Neural cell (in vitro differentiated cells): ENCODE results near the gene NPLOC4. TPM values are rescaled to one million over a fixed set of nuclear protein-coding genes. Genes with fewer than 3 reads are reported as not detected.

Experiments used
- H2AFZ ChIP-seq: fragments of 200-600, 300-800 bp; sonication (generic), shearing (Covaris generic); 2 replicates; pipeline ENCODE4 v1.6.0; 2014; ENCODE audit warnings: low read depth, mild to moderate bottlenecking, antibody characterized with exemption, low read length, moderate library complexity
- H3F3A ChIP-seq: fragments of 200-600 bp; shearing (Covaris generic); 2 replicates; pipeline ENCODE4 v1.6.1; 2016; ENCODE audit warnings: mild to moderate bottlenecking, moderate library complexity, mixed read lengths, antibody characterized with exemption, low read length; ENCODE audit not compliant: insufficient read depth, poor library complexity, severe bottlenecking
- H3K27ac ChIP-seq: fragments of 200-600, 300-800 bp; sonication (generic), shearing (Covaris generic); 2 replicates; pipeline ENCODE4 v1.5.1; 2014; ENCODE audit warnings: mild to moderate bottlenecking, low read length, moderate library complexity
- H3K27me3 ChIP-seq: fragments of 300-800, 200-600 bp; sonication (generic), shearing (Covaris generic); 2 replicates; pipeline ENCODE4 v1.6.0; 2014; ENCODE audit warnings: mild to moderate bottlenecking, low read depth, low read length, moderate library complexity; ENCODE audit not compliant: insufficient read depth
- H3K36me3 ChIP-seq: fragments of 300-800, 200-600 bp; sonication (generic), shearing (Covaris generic); 2 replicates; pipeline ENCODE4 v1.5.1; 2014; ENCODE audit warnings: mild to moderate bottlenecking, antibody characterized with exemption, low read length, moderate library complexity; ENCODE audit not compliant: insufficient read depth
- H3K4me2 ChIP-seq: fragments of 300-800, 200-600 bp; sonication (generic), shearing (Covaris generic); 2 replicates; pipeline ENCODE4 v1.6.0; 2014; ENCODE audit warnings: mild to moderate bottlenecking, low read length
- H3K4me3 ChIP-seq: fragments of 300-800, 200-600 bp; sonication (generic), shearing (Covaris generic); 2 replicates; pipeline ENCODE4 v1.5.1; 2014; ENCODE audit warnings: mild to moderate bottlenecking, low read length, moderate library complexity
- H3K79me2 ChIP-seq: fragments of 200-600 bp; shearing (Covaris generic); replicated peaks from 2 replicates; pipeline ENCODE4 v1.6.0; 2014; ENCODE audit warnings: mild to moderate bottlenecking, low read length, moderate library complexity; ENCODE audit not compliant: insufficient read depth
- H3K9ac ChIP-seq: fragments of 300-800, 200-600 bp; sonication (generic), shearing (Covaris generic); 2 replicates; pipeline ENCODE4 v1.6.1; 2016; ENCODE audit warnings: mild to moderate bottlenecking, low read length, mixed read lengths
- H3K9me2 ChIP-seq: fragments of 200-600 bp; shearing (Covaris generic); 2 replicates; pipeline ENCODE4 v1.6.1; 2016; ENCODE audit warnings: mild to moderate bottlenecking, low read length, mixed read lengths; ENCODE audit not compliant: insufficient read depth
- H3K9me3 ChIP-seq: fragments of 200-600, 300-800 bp; sonication (generic), shearing (Covaris generic); 2 replicates; pipeline ENCODE4 v1.6.1; 2016; ENCODE audit warnings: mild to moderate bottlenecking, mixed run types, low read length, moderate library complexity, mixed read lengths
- H4K20me1 ChIP-seq: fragments of 200-600 bp; shearing (Covaris generic); 2 replicates; pipeline ENCODE4 v1.6.1; 2016; ENCODE audit warnings: mild to moderate bottlenecking, mixed run types; ENCODE audit not compliant: insufficient read depth
- CTCF ChIP-seq: fragments of 450-650 bp; IDR thresholded peaks from 2 replicates; pipeline ENCODE4 v1.5.1; 2014; ENCODE audit warnings: antibody characterized with exemption, mild to moderate bottlenecking, moderate library complexity; ENCODE audit not compliant: poor library complexity, severe bottlenecking
- EP300 ChIP-seq: fragments of 450-650 bp; conservative IDR thresholded peaks from 2 replicates; pipeline ENCODE4 v1.6.1; 2014; ENCODE audit warnings: antibody characterized with exemption, mild to moderate bottlenecking, moderate library complexity; ENCODE audit not compliant: poor library complexity, severe bottlenecking
- EZH2 ChIP-seq: fragments of 200-600, 300-800 bp; shearing (Covaris generic), sonication (generic); IDR thresholded peaks from 2 replicates; pipeline ENCODE4 v1.6.1; 2014; ENCODE audit warnings: antibody characterized with exemption, low read length, borderline replicate concordance, mild to moderate bottlenecking; ENCODE audit not compliant: insufficient read depth, poor library complexity, severe bottlenecking
- MXI1 ChIP-seq: fragments of 450-650 bp; conservative IDR thresholded peaks from 2 replicates; pipeline ENCODE4 v1.6.1; 2014; ENCODE audit warnings: antibody characterized with exemption, mild to moderate bottlenecking; ENCODE audit not compliant: poor library complexity, severe bottlenecking
- POLR2AphosphoS5 ChIP-seq: IDR thresholded peaks from 2 replicates; pipeline ENCODE4 v1.6.1; 2012
- RAD21 ChIP-seq: fragments of 450-650 bp; conservative IDR thresholded peaks from 2 replicates; pipeline ENCODE4 v1.6.1; 2014; ENCODE audit warnings: antibody characterized with exemption, mild to moderate bottlenecking, moderate library complexity
- REST ChIP-seq: IDR thresholded peaks from 2 replicates; pipeline ENCODE4 v1.6.1; 2012; ENCODE audit warnings: borderline replicate concordance
- SMC3 ChIP-seq: fragments of 450-650 bp; conservative IDR thresholded peaks from 2 replicates; pipeline ENCODE4 v1.6.1; 2014; ENCODE audit warnings: antibody characterized with exemption, mild to moderate bottlenecking, moderate library complexity; ENCODE audit not compliant: poor library complexity
- TAF1 ChIP-seq: IDR thresholded peaks from 2 replicates; pipeline ENCODE4 v1.6.1; 2012; ENCODE audit warnings: low read depth
- polyA plus RNA-seq: library from polyadenylated mRNA; depleted of rRNA; stranded (reverse); fragments of >200 nt; gene quantifications from 2 replicates; pipeline ENCODE4 v1.2.3, GENCODE V29; 2014

NPLOC4 gene
- polyA plus RNA-seq, 1 donor from 2014 or later: 32.3 TPM

GRCh38 chr17:81608605-81609004 is 28.3 kb downstream of the NPLOC4 start:
- H3K79me2 ChIP-seq: no peaks in the 10 kb centered on the region
- no peak overlapping the region for H3K27ac ChIP-seq
- H3K9me3 ChIP-seq: no peaks in the 10 kb centered on the region
- no peak for TF ChIP-seq MXI1
- TF ChIP-seq REST: no peak
- TF ChIP-seq TAF1: no peak
- TF ChIP-seq RAD21: no peak
- no peak for TF ChIP-seq EP300
- no peak for TF ChIP-seq POLR2AphosphoS5
- TF ChIP-seq CTCF: no peak
- no peak for TF ChIP-seq SMC3
- H2AFZ ChIP-seq: no peak overlapping the region
- no peaks in the 10 kb centered on the region for H3K9me2 ChIP-seq
- H3K36me3 ChIP-seq: peaks cover 8% of the 10 kb centered on the region
- H3K4me3 ChIP-seq: no peak overlapping the region
- no peak overlapping the region for H3K9ac ChIP-seq
- no peaks in the 10 kb centered on the region for H3F3A ChIP-seq
- H3K4me2 ChIP-seq: no peak overlapping the region
- H4K20me1 ChIP-seq: no peaks in the 10 kb centered on the region
- H3K27me3 ChIP-seq: no peaks in the 10 kb centered on the region

GRCh38 chr17:81608082-81608481 is 28.8 kb downstream of the NPLOC4 start:
- Histone ChIP-seq H3K9me2 (no peaks in the 10 kb centered on the region), H3F3A (no peaks in the 10 kb centered on the region), H3K27ac (no peak overlapping the region), H3K9ac (no peak overlapping the region), H3K79me2 (no peaks in the 10 kb centered on the region), H3K4me3 (no peak overlapping the region), H3K4me2 (no peak overlapping the region), H3K27me3 (no peaks in the 10 kb centered on the region), H2AFZ (no peak overlapping the region), H3K36me3 (peaks cover 8% of the 10 kb centered on the region), H4K20me1 (no peaks in the 10 kb centered on the region), H3K9me3 (no peaks in the 10 kb centered on the region)
- no peak for TF ChIP-seq RAD21
- no peak for TF ChIP-seq CTCF
- TF ChIP-seq EP300: no peak
- no peak for TF ChIP-seq TAF1
- TF ChIP-seq SMC3: no peak
- TF ChIP-seq POLR2AphosphoS5: no peak
- TF ChIP-seq REST: no peak
- TF ChIP-seq MXI1: no peak
- TF ChIP-seq EZH2: no peak
